PC-3 (cell line): ENCODE data around the gene KANK4. TPM values are rescaled to one million over a fixed set of nuclear protein-coding genes. Genes with fewer than 3 reads are reported as not detected.

Experiments
- ATAC-seq: fragments of 200-7000 bp; cut with Tn5 transposase; 2 replicates; pipeline ENCODE4 v1.9.1; 2020; ENCODE audit warnings: mild to moderate bottlenecking, moderate library complexity
- BruUV-seq: library from RNA; stranded (reverse); fragments of 400-500 nt; replicated peaks from 2 replicates; lab custom pipeline; 2021; lab: Mats Ljungman, UMichigan
- CTCF ChIA-PET: fragments of 300-600 bp; sonication (Branson Sonifier 250); formaldehyde crosslinking; loops from one replicate; lab custom pipeline; 2022; ENCODE audit warnings: antibody characterized with exemption; lab: Charles Lee
- POLR2A ChIA-PET: fragments of 300-600 bp; sonication (Branson Sonifier 250); formaldehyde crosslinking; loops from one replicate; lab custom pipeline; 2022; ENCODE audit warnings: antibody characterized with exemption; ENCODE audit not compliant: unreplicated experiment; lab: Charles Lee
- DNase-seq: peaks from one replicate; pipeline ENCODE4 v3.0.0-alpha.2; 2015
- H2AFZ ChIP-seq: fragments of 300-600 bp; sonication (generic); 2 replicates; pipeline ENCODE4 v1.6.0; 2016; ENCODE audit warnings: antibody characterized with exemption, low read length
- H3F3A ChIP-seq: fragments of 300-600 bp; sonication (generic); one replicate; pipeline ENCODE4 v1.6.0; 2017; ENCODE audit warnings: antibody characterized with exemption, low read length, control low read depth, mild to moderate bottlenecking; ENCODE audit not compliant: unreplicated experiment
- H3K27ac ChIP-seq: fragments of 300-600 bp; sonication (generic); 2 replicates; pipeline ENCODE4 v1.5.1; 2016; ENCODE audit warnings: mild to moderate bottlenecking, low read length
- H3K27me3 ChIP-seq: fragments of 300-600 bp; sonication (generic); 2 replicates; pipeline ENCODE4 v1.6.1; 2016; ENCODE audit warnings: low read length, mixed read lengths
- H3K36me3 ChIP-seq: fragments of 300-600 bp; sonication (generic); 2 replicates; pipeline ENCODE4 v1.6.1; 2016; ENCODE audit warnings: low read depth, mixed run types, low read length, mixed read lengths
- H3K4me1 ChIP-seq: fragments of 300-600 bp; sonication (generic); 2 replicates; pipeline ENCODE4 v1.5.1; 2016; ENCODE audit warnings: low read length; ENCODE audit not compliant: insufficient read depth
- H3K4me2 ChIP-seq: fragments of 300-600 bp; sonication (generic); 2 replicates; pipeline ENCODE4 v1.6.0; 2016; ENCODE audit warnings: low read length
- H3K4me3 ChIP-seq: fragments of 300-600 bp; sonication (generic); 2 replicates; pipeline ENCODE4 v1.5.1; 2016; ENCODE audit warnings: mild to moderate bottlenecking, low read length, mixed read lengths
- H3K79me2 ChIP-seq: fragments of 300-600 bp; sonication (generic); 2 replicates; pipeline ENCODE4 v1.6.1; 2017; ENCODE audit warnings: low read length, mixed read lengths
- H3K9ac ChIP-seq: fragments of 300-600 bp; sonication (generic); 2 replicates; pipeline ENCODE4 v1.6.0; 2016; ENCODE audit warnings: mild to moderate bottlenecking, low read length
- H3K9me2 ChIP-seq: fragments of 300-600 bp; sonication (generic); replicated peaks from 2 replicates; pipeline ENCODE4 v1.6.1; 2016; ENCODE audit warnings: mixed run types, low read length, mixed read lengths
- H3K9me3 ChIP-seq: fragments of 300-600 bp; sonication (generic); 2 replicates; pipeline ENCODE4 v1.6.1; 2016; ENCODE audit warnings: low read length, mixed read lengths
- H4K20me1 ChIP-seq: fragments of 300-600 bp; sonication (generic); 2 replicates; pipeline ENCODE4 v1.6.1; 2016; ENCODE audit warnings: low read length, mixed read lengths
- CTCF ChIP-seq: fragments of 300-600 bp; sonication (generic); conservative IDR thresholded peaks from 2 replicates; pipeline ENCODE4 v1.5.1; 2017; ENCODE audit warnings: antibody characterized with exemption, low read depth, mild to moderate bottlenecking, low read length
- EZH2 ChIP-seq: fragments of 300-600 bp; sonication (generic); IDR thresholded peaks from one replicate; pipeline ENCODE4 v1.6.1; 2017; ENCODE audit warnings: antibody characterized with exemption, mild to moderate bottlenecking, low read length; ENCODE audit not compliant: unreplicated experiment
- EZH2phosphoT487 ChIP-seq: fragments of 300-600 bp; sonication (generic); IDR thresholded peaks from 2 replicates; pipeline ENCODE4 v1.6.1; 2018; ENCODE audit warnings: mild to moderate bottlenecking, antibody characterized with exemption, low read length, borderline replicate concordance
- intact Hi-C: fragments of 100-400 bp; cut with micrococcal nuclease; formaldehyde crosslinking; loops from 2 replicates; pipeline ENCODE4 v1.9.0; 2023
- total RNA-seq: library from RNA; depleted of rRNA; stranded (reverse); fragments of >200 nt; gene quantifications from 2 replicates; pipeline ENCODE4 v1.2.3, GENCODE V29; 2014

Gene KANK4
- total RNA-seq, 1 experiment from 2014 or later: not detected

GRCh38 chr1:62286786-62287224 is 32.4 kb downstream of the KANK4 start:
- no peaks in the 10 kb centered on the region for H3K27me3 ChIP-seq
- no peaks in the 10 kb centered on the region for H4K20me1 ChIP-seq
- H3K9me2 ChIP-seq: no peaks in the 10 kb centered on the region
- BruUV-seq: no TSS peak
- ChIA-PET CTCF (no interaction called here), POLR2A (no interaction called here)
- H3K9ac ChIP-seq: no peak overlapping the region
- H3K4me3 ChIP-seq: peak overlapping the region; percentile 56
- DNase-seq: peak; percentile 76
- no peaks in the 10 kb centered on the region for H3F3A ChIP-seq
- TF ChIP-seq EZH2 (no peak), CTCF (no peak), EZH2phosphoT487 (no peak)
- H2AFZ ChIP-seq: peak overlapping the region; percentile 67
- H3K4me1 ChIP-seq: peaks cover 36% of the 10 kb centered on the region
- ATAC-seq: peak; percentile 65
- no peaks in the 10 kb centered on the region for H3K9me3 ChIP-seq
- intact Hi-C loops: no loop called here
- no peak overlapping the region for H3K27ac ChIP-seq
- peak overlapping the region; percentile 85 for H3K4me2 ChIP-seq
- no peaks in the 10 kb centered on the region for H3K79me2 ChIP-seq
- H3K36me3 ChIP-seq: no peaks in the 10 kb centered on the region

GRCh38 chr1:62285984-62286785 is 33.0 kb downstream of the KANK4 start:
- intact Hi-C loops: no loop called here
- Histone ChIP-seq H3K36me3 (no peaks in the 10 kb centered on the region), H3K4me3 (peak overlapping the region; percentile 56), H3K4me2 (peak overlapping the region; percentile 85), H3K27ac (no peak overlapping the region), H3K9me3 (no peaks in the 10 kb centered on the region), H4K20me1 (no peaks in the 10 kb centered on the region), H3K4me1 (peaks cover 39% of the 10 kb centered on the region), H3K9me2 (no peaks in the 10 kb centered on the region), H3F3A (no peaks in the 10 kb centered on the region), H3K79me2 (no peaks in the 10 kb centered on the region), H2AFZ (peak overlapping the region; percentile 67), H3K27me3 (no peaks in the 10 kb centered on the region), H3K9ac (no peak overlapping the region)
- ChIA-PET CTCF (interaction anchor here (0.6 kb wide), 1 partner anchor 142 kb away, joined by 3 read pairs; no protein-coding TSS in a partner anchor), POLR2A (interaction anchor here (0.7 kb wide), 1 partner anchor 70 kb away, joined by 3 read pairs; no protein-coding TSS in a partner anchor)
- ATAC-seq: peak; percentile 15; the same call in 1 of the 2 replicates
- no TSS peak for BruUV-seq
- TF ChIP-seq CTCF: no peak
- no peak for TF ChIP-seq EZH2
- no peak for TF ChIP-seq EZH2phosphoT487
- peak; percentile 19 for DNase-seq
